GM12873 (cell line): ENCODE data around the gene CEP164.

Experiments used
- CTCF ChIP-seq: IDR thresholded peaks from 2 replicates; pipeline ENCODE4 v1.5.1; 2012; ENCODE audit warnings: low read depth, mild to moderate bottlenecking, moderate library complexity, low read length, control low read depth; ENCODE audit not compliant: insufficient read depth; ENCODE audit errors: missing control alignments

The CEP164 gene

DNA sequence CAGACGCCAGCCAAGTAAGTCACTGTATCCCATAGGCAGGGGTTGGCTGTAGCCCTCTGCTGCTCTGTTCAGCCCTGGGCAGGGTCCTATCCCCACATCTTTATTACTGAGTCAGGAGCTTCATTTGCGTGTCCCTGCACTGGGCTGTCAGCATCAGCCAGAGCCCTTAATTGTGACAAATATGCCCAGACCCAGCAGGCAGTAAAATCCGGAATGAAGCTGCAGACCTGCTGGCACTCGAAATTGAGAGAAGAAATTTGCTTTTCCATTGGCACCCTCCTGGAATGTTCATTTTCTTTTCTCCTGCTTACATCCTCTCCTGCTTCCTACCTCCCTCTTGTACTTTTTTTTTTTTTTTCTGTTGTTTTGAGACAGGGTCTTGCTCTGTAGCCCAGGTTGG is 43.8 kb downstream of the CEP164 start:
- TF ChIP-seq CTCF = no peak

DNA sequence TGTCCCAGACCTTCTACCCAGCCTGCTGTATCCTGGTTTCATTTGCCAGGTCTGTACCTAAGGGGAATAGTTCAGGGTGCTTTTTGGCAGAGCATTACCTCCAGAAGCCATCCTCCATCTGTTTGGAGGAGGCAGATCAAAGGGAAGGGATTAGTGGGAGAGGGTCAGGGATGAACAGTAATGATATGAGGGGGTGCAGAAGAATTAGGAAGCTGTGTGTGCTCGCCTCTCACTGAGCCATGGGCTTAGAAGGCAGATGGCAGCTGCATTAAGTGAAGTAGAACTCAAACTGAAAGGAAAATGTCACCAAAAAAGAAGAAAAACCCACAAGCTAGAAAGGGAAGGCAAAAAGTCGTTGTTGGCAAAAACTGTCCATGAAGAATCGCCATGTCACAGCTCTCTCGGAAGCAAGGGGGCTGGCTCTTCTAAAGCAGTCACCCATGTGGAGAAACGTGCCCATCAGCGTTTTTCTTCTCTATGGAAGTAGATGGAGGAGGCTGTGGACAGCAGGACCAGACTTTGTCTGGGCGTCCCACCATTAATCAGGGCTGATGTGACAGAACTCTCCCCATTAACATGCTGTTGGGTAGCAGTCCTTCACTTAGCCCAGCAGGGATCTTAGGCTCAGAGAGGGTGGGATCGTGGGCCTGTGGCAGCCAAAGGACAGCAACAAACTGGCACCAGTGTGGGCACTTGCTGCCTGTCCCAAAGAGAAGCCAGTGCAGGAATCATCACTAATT is 46.8 kb downstream of the CEP164 start:
- no peak for TF ChIP-seq CTCF

GRCh38 chr11:117375960-117376359 is 48.3 kb downstream of the CEP164 start:
- no peak for TF ChIP-seq CTCF

GRCh38 chr11:117376517-117376916 is 48.9 kb downstream of the CEP164 start:
- TF ChIP-seq CTCF = no peak

DNA sequence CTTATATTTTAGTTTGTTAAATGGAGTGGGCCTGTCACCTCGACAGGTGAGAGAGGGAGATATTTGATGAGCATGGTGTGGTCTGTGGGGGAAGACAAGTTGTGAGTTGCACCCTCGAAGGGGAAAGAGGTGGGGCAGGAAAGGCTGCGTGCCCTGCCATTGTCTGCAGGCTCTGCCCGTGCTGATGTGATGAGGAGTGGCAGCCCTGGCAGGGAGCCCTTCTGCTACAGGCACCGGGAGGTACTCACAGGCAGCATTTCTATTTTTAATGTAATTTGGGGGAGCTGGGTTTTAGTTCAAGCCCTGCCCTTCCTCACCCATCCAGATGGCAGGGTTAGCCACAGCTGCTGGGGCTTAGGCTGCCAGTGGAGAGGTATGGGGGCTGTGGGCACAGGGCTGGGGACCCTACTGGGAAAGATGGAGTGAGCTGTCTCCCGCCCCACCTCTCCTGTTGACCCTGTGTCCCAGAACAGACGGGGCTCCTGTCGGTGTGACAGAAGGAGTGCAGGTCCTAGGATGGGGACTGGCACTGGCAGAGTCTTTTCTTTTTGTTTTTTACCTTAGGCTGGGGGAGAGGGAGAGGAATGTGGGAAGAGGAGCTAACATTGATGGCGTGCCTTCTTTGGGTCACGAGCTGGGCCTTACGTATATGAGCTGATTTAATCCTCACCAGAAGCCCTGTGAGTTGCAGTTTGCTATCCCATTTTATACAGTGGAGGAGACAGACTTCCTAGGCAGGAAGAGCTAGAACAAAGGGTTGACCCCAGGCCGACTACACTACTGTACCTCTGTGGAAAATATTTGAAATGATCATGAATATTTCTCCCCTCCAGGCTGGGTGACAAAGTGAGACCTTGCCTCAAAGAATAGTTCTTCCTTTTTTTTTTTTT is 51.6 kb downstream of the CEP164 start:
- TF ChIP-seq CTCF = no peak

DNA sequence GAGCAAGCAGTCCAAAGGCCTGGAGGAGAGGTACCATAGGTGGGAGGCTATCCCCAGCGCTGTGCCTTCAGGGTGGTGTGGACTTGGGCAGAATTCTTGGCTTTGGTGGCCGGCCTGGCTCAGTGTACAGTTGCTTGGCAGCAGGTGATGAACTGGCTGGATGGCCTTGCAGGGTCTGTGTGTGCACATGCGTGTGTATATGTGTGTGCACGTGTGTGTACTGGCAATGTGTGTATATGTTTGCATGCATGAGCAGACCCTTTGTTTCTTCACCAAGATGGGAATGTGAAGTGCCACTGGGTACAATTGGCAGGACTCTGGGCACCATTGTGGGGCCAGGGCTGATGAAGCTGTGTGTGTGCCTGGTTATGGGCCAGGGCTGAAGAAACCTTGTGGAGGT is 53.0 kb downstream of the CEP164 start:
- TF ChIP-seq CTCF = no peak
